NCI-H2029 (cell line): Measurements from ENCODE around the gene FHIP2A.
"Not testable (repeated sequence)": the region's sequence is repeated elsewhere in the genome, so short reads cannot be mapped to it uniquely, and the experiment has no call there.

Experiments
- DNase-seq: peaks from one replicate; lab custom pipeline; 2025; lab: John Stamatoyannopoulos, UW

The FHIP2A gene, protein sequence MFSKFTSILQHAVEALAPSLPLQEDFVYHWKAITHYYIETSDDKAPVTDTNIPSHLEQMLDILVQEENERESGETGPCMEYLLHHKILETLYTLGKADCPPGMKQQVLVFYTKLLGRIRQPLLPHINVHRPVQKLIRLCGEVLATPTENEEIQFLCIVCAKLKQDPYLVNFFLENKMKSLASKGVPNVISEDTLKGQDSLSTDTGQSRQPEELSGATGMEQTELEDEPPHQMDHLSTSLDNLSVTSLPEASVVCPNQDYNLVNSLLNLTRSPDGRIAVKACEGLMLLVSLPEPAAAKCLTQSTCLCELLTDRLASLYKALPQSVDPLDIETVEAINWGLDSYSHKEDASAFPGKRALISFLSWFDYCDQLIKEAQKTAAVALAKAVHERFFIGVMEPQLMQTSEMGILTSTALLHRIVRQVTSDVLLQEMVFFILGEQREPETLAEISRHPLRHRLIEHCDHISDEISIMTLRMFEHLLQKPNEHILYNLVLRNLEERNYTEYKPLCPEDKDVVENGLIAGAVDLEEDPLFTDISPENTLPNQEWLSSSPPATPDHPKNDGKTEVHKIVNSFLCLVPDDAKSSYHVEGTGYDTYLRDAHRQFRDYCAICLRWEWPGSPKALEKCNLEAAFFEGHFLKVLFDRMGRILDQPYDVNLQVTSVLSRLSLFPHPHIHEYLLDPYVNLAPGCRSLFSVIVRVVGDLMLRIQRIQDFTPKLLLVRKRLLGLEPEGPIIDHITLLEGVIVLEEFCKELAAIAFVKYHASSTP

DNA sequence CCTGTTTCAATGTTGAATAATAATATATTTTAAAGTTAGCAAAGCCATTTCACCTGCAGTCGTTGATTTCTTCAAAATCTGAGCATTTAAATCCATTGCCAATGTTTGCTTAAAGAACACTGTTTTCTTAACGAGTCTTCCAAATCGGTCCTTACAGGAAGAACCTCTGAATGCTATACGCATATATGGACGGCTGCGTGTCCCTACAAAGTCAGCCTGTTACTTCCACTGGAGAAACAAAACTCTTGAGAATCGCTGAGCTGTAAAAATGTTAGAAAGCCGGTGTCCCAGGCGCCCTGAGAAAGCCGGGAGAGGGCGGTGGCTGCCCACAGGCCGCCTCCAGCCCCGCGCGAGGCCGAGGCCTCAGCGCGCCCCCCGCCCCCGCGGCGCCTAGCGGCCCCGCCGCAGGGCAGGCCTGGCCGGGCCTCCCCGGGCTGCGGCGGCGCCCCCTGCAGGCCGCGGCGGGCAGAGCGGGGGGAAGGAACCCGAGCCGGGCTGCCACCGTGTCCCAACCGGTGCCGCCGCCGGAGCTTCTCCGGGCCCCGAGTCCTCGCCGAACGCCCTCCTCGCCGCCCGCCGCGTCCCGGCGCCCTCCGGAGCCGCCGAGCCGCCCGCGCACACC, at the start of gene FHIP2A:
TSS of gene FHIP2A (plus strand) at position 488 of the 622 bp plus-strand sequence. CDS start 299 bp downstream, outside the sequence.
- DNase-seq, result peak; percentile 35

DNA sequence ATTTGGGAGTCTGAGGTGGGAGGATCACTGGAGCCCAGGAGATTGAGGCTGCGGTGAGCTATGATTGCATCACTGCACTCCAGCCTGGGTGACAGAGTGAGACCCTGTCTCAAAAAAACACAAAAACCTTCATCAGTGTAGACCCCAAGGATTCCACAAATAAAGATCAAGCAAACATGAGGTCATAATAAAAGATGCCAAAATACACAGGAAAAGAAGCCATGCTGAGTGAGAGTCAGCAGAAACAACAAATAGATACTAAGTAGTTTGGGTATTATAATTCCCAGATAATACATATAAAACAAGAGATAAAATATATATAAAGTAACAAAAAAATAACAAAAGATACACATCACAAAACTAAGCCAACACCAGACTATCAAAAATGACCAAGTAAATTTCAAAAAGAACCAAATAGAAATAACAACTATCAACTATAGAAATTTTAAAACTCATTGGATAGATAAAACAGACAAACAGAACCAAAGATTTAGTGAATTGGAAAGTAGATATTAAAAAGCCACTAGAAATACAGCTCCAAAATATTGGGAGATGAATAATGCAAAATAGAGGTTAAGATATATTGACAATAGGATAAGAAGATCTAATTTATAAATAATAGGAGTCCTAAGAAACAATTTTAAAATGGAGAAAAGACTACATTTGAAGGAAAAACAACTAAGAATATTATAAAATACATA, 48.9 kb upstream of the FHIP2A start:
- DNase-seq, result no peak

DNA sequence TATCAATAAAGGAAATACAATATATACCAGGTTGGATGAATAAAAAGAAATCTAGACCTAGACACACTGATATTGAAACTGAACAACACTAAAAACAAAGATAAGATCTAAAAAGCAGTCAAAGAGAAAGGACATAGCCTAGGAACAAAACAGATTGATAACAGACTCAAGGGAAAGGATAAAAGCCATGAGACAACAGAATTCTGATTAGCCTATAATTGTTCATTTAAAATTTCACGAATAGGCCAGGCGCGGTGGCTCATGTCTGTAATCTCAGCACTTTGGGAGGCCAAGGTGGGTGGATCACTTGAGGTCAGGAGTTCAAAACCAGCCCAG, 48.4 kb upstream of the FHIP2A start:
- DNase-seq, result no peak

DNA sequence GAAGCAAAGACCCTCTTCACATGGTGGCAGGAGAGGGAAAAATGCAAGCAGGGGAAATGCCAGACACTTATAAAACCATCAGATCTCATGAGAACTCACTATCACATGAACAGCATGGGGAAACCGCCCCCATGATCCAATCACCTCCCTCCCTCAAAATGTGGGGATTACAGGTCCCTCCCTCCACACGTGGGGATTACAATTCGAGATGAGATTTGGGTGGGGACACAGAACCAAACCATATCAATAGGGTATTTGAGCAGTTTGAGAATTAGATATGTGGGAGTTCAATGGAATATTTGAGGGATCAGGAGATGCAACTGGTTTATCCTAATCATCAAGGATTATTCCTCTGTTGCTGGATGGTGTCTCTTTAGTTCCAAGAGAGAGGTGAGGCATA, 46.5 kb upstream of the FHIP2A start:
- not testable (repeated sequence) for DNase-seq

DNA sequence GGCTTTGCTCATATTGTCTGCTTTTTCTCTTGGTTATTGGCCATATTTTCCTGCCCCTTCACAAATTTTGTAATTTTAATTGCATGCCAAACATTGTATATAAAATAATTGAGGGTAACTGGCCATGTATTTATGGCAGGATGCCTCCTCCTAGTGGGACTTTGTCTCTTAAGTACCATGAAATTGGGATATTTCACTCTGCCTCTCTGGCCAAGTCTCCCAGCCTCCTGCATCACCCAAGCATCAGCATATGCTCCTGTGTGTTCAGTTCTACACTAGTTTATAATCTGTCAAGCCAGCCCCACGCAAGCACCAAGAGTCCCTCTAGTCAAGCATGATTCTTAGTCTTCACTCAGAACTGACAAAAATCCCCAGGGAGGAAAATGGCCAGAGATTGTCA, 44.2 kb upstream of the FHIP2A start:
- DNase-seq, result no peak

DNA sequence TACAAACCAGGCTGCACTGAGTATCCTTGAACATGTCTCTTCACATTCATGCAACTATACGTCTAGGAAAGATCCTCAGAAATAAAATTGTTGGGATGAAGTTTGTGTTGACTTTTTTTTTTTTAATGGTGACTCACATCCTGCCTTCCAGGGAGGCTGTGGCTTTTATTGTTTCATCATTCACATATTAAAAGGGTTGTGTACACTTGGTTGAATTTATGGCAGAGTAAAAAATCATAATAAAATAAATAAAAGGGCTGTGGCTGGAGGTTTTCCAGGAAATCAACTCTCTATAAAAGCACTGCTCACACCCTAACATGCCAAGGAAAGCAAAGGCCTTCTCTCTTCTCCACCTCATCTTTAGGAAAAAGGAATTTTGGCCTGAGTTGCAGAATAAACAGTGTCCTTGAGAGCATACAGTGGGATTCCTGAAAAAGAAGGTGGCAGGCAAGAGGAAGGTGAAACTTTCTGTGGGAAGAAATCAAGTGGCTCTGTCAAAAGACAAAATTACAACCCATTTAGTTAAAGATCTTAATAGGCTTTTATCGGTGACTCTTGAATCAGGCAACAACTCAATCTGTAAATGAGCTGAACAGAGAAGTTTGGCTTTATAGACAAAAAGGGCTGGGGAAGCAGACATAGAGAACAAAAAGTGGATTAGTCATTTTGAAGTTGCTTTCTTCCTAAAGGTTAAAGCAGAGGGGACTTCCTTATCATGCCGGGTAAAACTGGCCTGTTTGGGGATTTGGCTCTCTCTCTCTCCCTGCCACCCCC, 41.6 kb upstream of the FHIP2A start:
- DNase-seq, result no peak

DNA sequence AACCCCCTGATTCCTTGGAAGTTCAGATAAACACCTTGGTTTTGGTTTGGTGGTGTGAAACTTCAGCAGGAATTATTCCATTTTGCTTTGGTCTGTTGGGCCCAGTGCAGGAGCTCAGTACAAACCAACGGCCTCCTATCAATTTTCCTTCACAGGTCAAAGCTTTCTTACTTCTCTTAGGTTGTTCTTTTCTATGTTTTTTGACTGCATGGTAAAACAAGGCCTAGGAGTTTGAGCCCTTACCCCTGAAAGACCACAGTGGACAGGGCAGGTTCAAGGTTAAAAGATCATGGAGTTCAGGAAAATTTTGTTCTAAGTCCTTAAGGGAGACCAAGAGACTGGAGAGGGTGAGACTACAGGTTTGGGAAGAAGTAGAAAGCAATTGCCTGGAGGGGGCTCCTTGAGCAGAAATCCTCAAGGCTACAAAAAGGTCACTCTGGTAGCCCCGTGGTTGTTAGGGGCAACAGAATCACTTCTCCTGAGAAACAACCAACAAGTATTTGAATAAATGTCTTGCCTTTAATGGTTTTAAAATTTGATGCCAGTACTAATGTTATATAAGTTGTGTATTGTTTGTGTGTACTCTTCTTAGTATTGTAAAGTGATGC, 40.9 kb upstream of the FHIP2A start:
- no peak for DNase-seq

DNA sequence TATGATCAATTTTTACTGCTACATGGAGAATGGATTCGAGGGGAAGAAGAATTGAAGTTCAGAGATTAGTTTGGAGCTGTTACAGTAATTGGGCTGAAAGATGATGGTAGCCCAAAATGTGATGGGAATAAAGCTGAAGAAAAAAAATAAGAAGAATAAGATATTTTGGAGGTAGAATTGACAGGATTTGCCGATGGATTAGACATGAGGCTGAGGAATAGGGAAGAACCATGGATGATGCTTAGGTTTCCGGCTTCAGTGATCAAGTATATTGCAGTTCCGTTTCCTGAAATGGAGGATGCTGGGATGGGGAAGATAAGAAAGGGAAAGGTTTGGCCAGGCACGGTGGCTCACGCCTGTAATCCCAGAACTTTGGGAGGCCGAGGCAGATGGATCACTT, 38.9 kb upstream of the FHIP2A start:
- no peak for DNase-seq

DNA sequence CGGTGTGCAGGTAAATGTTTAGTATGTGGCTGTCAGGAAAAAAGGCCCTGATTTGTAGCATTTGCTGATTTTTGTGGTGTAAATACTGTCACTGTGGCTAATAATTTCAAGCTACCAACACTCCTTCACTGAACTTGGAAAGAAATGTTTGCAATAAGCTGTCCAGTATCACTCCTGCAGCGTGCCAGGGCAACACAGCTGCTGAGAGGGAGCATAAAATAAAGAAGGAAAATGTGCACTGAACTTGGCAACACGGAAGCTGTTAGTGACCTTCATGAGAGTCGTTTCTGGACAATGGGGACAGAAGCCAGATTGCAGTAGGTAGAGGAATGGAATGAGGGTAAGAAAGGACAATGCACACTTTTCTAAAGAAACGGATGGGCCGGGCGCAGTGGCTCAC, 37.9 kb upstream of the FHIP2A start:
- DNase-seq, result no peak

DNA sequence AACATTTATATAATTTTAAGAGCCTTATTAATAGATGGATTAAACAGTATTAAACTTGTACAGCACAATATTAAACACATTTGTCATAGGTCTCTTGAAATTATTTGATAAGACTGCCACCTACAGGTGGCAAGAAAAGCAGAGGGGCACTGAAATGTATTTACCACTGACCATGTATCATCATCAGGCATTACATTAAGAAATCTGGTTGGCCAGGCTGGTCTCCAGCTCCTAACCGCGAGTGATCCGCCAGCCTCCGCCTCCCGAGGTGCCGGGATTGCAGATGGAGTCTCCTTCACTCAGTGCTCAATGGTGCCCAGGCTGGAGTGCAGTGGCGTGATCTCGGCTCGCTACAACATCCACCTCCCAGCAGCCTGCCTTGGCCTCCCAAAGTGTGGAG, 35.1 kb upstream of the FHIP2A start:
- DNase-seq, result peak; percentile 21

DNA sequence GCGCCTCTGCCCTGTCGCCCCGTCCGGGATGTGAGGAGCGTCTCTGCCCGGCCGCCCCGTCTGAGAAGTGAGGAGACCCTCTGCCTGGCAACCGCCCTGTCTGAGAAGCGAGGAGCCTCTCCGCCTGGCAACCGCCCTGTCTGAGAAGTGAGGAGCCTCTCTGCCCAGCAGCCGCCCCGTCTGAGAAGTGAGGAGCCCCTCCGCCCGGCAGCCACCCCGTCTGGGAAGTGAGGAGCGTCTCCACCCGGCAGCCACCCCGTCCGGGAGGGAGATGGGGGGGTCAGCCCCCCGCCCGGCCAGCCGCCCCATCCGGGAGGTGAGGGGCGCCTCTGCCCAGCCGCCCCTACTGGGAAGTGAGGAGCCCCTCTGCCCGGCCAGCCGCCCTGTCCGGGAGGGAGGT, 34.4 kb upstream of the FHIP2A start:
- DNase-seq, result not testable (repeated sequence)

DNA sequence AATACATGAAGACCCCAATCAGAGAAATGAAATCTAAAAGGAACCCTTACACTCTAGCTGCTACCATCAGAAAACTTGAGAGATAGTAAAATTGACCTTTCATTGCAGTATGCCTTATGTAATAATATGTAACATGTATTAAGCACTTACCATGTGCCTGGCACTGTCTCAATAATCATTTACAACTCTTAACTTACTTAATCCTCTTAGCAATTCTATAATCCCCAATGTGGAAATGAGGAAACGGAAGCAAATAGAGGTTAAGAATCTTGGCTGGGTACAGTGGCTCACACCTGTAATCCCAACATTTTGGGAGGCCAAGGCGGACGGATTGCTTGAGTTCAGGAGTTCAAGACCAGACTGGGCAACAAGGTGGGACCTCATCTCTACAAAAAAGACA, 29.8 kb upstream of the FHIP2A start:
- DNase-seq, result no peak

DNA sequence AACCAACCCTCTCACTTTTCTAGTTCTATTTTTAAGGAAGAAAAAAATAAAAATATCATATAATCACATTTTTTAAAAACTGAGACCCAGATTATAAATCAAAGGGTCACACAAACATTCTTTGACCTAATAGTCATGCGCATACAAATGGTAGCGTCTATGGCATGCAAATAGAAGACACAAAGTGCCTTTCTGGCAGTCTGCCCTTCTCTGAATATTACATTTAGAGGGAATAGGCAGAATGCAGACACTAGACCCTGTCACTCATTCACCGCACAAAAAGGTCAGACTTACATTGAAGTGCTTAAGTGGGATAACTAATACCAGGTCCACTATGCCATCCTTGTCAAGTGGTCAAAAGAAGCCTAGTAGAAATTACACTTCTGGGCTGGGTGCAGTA, 26.5 kb upstream of the FHIP2A start:
- DNase-seq, result no peak

DNA sequence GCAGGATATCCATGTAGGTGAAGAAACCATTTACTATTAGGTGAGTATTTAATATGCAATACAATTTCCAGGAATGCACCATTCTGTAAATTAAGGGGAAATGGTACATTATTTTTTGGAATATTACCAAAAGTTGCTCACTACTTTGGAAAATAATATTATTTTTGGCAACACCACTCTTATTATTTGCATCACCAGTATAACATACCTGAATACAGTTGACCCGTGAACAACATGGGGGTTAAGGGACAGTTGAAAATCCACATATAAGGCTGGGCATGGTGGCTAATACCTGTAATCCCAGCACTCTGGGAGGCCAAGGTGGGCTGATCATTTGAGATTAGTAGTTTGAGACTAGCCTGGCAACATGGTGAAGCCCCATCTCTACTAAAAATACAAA, 21.2 kb upstream of the FHIP2A start:
- DNase-seq, result no peak

DNA sequence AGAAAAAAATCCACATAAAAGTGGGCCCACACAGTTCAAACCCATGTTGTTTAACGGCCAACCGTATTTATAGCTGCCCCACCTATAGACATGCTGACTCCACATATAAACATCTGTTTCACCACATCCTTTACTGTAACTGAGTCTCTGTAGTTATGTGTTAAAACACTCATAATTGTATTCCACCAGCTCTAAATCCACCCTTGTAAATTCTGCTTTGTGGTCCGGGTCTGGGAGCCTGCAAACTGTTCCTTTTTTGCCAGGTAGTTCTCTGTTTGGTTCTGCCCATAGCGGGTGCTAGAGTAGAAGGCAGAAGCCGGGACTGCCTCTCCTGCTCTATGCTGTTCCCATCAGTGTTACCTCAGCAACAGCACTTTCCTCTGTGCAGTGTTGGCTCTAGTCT, 20.2 kb upstream of the FHIP2A start:
- DNase-seq, result no peak

DNA sequence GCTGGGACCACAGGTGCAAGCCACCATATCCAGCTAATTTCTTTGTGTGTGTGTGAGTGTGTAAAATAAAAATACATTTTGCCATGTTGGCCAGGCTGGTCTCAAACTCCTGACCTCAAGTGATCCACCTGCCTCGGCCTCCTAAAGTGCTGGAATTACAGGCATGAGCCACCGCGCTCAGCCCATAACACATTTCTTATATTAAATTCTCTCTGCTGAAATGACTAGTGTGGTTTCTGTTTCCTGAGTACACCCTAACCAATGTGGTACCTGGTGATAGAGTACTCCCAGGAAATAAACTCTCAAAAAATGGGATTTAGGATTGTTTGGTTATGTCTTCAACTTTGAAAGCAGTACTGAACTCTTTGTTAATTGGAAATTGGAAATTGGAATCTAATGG, 19.4 kb upstream of the FHIP2A start:
- DNase-seq, result no peak

DNA sequence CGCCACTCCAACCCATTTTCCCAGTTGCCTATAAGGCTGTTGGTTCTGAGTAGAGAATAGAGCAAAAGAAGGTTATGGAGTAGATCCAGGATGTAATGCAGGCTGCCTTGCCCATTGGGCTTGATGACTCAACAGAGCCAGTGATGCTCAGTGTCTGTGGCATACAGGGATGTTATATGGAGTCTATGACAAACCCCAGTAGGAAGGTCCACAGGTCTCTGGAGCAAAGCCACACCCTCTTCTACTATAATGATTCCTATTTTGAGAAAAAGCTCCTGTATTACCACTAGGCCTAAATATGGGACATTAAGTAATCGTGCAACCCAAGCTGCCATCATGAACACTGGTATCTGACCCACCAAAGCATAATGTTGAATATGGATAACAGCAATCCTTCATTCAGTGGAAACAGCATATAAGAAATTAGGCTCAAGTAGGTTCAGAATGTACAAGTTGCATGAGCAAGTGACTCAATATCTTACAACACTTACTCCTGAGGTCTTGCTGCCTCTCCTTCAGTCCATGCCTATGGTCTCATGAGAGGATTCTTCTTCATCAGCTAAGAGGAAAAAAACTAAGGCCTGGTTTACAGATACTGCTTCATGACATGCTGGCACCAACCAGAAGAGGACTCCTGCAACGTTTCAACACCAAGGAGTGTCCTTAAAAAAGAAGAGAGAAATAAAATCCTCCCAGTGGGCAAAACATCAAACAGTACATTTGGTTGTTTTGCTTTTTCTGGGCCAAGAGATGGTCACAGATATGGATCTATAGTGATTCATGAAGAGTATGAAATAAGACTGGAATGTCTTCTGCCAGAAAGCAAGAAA, 14.8 kb upstream of the FHIP2A start:
- DNase-seq, result no peak

DNA sequence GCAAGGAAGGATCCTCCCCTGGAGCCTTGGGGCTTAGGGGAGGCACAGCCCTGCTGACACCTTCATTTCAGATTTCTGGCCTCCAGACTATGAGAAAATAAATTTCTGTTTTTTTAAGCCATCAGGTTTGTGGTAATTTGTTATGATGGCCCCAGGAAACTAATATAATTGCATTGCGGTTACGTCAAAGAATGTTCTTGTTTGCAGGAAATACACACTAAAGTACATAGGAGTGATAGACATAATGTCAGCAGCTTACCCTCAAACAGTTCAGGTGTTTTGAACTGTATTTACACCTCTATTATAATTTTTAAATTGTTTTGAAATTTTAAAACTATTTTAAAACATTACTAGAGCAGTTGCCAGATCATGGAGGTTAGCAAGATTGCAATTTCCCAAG, 12.6 kb upstream of the FHIP2A start:
- no peak for DNase-seq

DNA sequence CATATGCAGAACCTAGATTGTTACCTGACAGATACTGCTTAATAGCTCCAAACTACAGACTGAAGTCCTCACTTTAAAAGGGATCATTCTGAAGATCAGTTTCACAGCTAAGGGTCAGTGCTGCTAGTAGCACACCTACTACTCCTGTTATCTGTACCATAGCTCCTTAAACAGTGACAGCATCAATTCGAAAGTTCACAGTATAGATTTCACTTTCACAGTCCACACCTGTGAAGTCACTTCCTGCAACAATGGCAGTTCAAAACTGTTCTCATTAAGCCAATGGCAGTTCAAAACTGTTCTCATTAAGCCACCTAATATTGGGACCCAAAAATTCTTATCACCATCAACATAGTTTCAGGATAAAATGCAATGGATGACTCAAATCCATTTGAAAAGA, 10.7 kb upstream of the FHIP2A start:
- DNase-seq, result no peak

DNA sequence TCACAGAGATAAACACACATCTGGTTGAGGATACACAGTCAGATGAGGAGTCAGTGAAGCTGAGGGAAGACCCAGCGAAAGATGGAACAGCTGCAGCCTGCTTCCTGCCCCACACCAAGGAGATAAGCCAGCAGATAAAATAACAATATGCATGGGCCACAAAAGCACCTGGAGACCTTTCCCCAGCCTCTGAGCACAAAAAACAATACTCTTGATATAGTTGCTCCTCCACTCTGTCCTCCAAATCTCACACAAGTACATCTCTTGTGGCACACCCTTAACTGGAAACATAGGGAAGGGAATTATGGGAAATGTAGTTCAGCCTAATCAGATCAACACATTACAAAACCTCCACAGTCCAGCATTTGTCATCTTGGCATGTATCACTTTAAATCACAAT, 9.7 kb upstream of the FHIP2A start:
- no peak for DNase-seq
